ENCODE data around the gene PGGHG.

DNA sequence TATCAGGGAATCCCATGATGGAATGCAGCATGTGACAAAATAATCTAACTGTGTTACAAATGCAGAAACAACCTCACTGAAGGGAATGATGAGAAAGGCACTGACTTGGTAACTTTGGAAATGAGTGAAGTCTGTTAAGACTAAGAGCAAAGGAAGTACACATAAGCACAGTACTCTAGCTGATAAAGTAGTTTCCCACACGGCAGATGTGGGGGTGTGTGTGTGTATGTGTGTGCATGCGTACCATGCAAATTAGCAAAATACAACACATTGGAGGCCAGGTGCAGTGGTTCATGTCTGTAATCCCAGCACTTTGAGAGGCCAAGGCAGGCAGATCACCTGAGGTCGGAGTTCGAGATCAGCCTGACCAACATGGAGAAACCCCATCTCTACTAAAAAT, 27.3 kb upstream of the PGGHG start:
- TF ChIP-seq, protein P1, sequence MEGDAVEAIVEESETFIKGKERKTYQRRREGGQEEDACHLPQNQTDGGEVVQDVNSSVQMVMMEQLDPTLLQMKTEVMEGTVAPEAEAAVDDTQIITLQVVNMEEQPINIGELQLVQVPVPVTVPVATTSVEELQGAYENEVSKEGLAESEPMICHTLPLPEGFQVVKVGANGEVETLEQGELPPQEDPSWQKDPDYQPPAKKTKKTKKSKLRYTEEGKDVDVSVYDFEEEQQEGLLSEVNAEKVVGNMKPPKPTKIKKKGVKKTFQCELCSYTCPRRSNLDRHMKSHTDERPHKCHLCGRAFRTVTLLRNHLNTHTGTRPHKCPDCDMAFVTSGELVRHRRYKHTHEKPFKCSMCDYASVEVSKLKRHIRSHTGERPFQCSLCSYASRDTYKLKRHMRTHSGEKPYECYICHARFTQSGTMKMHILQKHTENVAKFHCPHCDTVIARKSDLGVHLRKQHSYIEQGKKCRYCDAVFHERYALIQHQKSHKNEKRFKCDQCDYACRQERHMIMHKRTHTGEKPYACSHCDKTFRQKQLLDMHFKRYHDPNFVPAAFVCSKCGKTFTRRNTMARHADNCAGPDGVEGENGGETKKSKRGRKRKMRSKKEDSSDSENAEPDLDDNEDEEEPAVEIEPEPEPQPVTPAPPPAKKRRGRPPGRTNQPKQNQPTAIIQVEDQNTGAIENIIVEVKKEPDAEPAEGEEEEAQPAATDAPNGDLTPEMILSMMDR (IDR thresholded peaks at IDR 0.05), result no peak
- no peak for TF ChIP-seq POLR2A (IDR thresholded peaks at IDR 0.05)
